Stimulated activated CD4-positive, alpha-beta T cell treated with anti-CD3 and anti-CD28 coated beads, Interleukin-2, amount 100 ng/mL, for 48 hours (primary cell): Measurements from ENCODE around the gene LOX.

Experiments
- DNase-seq, 2 donors: peaks; one replicate each; pipeline ENCODE4 v3.0.0-alpha.2; 2020

The LOX gene

GRCh38 chr5:122078116-122079110, at the start of gene LOX:
Gene LOX, minus strand, starts transcription at chr5:122078259. Its CDS starts 274 bp downstream, at chr5:122077985.
- DNase-seq = no peak

- DNase-seq = no peak
These were observed 48.8 kb upstream of the LOX start for GRCh38 chr5:122126756-122127321.

GRCh38 chr5:122126177-122126755, 48.2 kb upstream of the LOX start:
- DNase-seq = no peak

GRCh38 chr5:122124766-122125165, 46.7 kb upstream of the LOX start:
- DNase-seq = no peak

- DNase-seq = no peak
These were observed 43.7 kb upstream of the LOX start for GRCh38 chr5:122121479-122122465.

GRCh38 chr5:122120957-122121356, 42.9 kb upstream of the LOX start:
- no peak for DNase-seq

- no peak for DNase-seq
These were observed 42.4 kb upstream of the LOX start for GRCh38 chr5:122120493-122120892.

- DNase-seq = no peak
These were observed 41.1 kb upstream of the LOX start for GRCh38 chr5:122119205-122119604.

GRCh38 chr5:122118356-122118948, 40.4 kb upstream of the LOX start:
- DNase-seq = no peak

GRCh38 chr5:122114501-122114900, 36.4 kb upstream of the LOX start:
- no peak for DNase-seq

GRCh38 chr5:122112733-122113558, 34.9 kb upstream of the LOX start:
- no peak for DNase-seq

- no peak for DNase-seq
These were observed 34.0 kb upstream of the LOX start for GRCh38 chr5:122112063-122112462.

- DNase-seq = no peak
These were observed 33.4 kb upstream of the LOX start for GRCh38 chr5:122111460-122111859.

- DNase-seq = no peak
These were observed 32.9 kb upstream of the LOX start for GRCh38 chr5:122110987-122111386.

GRCh38 chr5:122107016-122107415, 29.0 kb upstream of the LOX start:
- DNase-seq = no peak

- no peak for DNase-seq
These were observed 27.9 kb upstream of the LOX start for GRCh38 chr5:122105909-122106308.

GRCh38 chr5:122102825-122103224, 24.8 kb upstream of the LOX start:
- no peak for DNase-seq

GRCh38 chr5:122101636-122102285, 23.7 kb upstream of the LOX start:
- DNase-seq = no peak

GRCh38 chr5:122099060-122099790, 21.2 kb upstream of the LOX start:
- no peak for DNase-seq

GRCh38 chr5:122097391-122097790, 19.3 kb upstream of the LOX start:
- no peak for DNase-seq
